Measurements from ENCODE around the gene ZNF436.
A peak's percentile ranks its signal among the peaks of the same experiment; 100 is the strongest.

The ZNF436 gene

DNA sequence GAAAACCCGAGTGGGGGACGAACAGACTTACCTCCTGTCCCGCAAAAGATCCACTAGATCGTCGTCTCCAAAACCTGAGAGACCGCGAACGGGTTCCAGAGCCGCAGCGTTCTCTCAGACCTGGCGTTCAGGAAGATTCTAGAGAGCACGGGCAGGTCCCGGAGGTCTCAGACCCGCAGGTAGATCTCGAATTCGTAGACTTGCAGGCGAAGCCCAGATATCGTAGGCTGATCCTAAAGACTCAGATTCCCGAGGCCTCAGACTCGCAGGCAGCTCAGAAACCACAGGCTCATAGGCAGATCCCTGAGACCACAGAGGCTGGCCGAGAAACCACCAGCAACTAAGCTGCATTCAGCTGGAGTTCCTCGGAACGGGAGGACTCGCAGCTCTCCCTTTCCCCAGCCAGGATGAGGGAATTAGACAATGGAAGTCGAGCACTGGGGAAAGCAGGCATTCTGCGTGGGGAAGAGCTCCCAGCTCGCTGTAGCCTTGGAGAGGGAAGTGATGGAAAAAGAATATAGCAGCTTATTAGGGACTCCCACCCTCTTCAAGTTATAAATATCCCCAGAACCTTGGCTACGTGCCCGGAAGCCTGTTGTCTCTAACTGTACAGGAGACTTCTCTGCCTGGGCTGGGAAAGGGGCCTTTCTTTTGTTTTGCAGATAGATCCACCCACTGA is at the start of gene ZNF436:
ZNF436 (minus strand) TSS at position 502 of the 679 bp plus-strand sequence. CDS start 1,831 bp downstream, outside the sequence.
- DNase-seq: peak; percentile 78

DNA sequence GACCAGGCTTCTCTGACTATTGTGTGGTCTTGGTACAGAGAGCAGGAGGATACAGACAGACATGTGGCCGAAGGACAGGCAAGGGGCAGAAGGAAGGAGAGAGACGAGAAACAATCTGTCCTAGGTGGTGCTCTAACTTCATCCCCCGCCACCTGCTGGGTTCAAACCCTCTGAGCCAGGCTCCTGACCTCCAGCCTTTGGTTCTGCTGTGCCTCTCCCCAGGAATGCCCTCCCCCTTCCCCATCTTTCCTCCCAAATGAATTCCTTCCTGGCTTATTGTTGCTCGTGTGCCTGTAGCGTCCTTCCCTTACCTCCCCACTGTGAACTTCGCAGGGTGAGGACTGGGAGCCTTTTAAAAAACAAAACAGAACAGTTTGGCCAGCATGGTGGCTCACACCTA is 49.5 kb upstream of the ZNF436 start:
- DNase-seq: no peak

DNA sequence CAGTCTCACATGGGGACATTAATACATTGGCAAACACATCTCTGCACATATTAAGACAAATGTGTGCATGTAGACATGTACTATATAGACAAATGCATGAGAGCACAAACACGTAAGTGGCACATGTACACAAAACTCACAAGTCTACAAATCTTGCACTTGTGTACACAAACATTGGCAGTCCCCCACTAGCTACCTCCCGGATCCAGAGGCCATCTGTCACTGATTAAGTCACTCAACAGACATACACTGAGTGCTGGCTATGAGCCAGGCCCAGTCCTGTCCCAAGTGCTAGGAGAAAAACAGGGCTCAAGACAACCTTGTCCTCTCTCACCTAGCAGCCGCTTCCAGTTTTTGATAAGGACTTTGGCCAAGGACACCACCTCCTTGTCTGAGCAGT is 47.9 kb upstream of the ZNF436 start:
- DNase-seq: no peak

DNA sequence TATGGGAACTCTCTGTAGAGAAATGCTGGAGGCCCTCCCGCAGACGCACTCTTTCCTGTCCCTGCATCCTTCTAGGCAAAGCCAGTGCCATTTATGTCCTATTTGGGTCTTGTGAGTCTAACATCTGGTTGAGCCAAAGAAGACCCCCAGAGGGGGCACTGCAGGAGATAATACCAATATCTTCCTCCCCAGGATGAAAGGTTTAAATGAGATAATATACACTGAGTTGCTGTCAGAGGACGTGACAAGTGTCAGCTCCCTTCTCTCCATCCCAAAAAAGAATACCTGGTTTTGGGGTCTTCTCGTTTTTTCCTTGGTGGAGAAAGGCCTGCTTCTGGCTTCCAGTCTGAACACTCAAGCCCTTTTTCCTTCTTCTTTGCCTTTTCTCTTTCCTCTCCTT is 47.3 kb upstream of the ZNF436 start:
- DNase-seq: no peak

- no peak for DNase-seq
Measured at GRCh38 chr1:23408797-23409290, 39.2 kb upstream of the ZNF436 start.

- DNase-seq: no peak
Measured at GRCh38 chr1:23407016-23407630, 37.5 kb upstream of the ZNF436 start.

DNA sequence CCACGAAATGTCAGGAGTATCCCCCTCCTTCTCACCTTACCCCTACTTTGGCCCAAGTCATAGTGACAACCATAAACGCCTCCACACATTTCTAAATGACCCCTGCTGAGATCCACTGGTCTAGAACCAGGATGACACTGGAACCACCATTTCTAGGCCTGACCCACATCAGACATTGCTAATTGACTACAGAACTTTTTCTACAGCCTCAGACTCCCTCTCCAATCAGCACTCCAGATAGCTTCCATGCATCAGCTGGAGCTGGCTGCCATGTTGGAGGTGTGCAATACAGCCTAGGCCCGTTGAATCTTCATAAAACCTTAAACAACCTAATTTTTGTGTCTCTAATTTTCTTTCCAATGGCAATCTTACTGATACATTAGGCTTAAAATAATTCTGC is 36.3 kb upstream of the ZNF436 start:
- no peak for DNase-seq

GRCh38 chr1:23403735-23404486 is 34.3 kb upstream of the ZNF436 start:
- peak; percentile 87 for DNase-seq

DNA sequence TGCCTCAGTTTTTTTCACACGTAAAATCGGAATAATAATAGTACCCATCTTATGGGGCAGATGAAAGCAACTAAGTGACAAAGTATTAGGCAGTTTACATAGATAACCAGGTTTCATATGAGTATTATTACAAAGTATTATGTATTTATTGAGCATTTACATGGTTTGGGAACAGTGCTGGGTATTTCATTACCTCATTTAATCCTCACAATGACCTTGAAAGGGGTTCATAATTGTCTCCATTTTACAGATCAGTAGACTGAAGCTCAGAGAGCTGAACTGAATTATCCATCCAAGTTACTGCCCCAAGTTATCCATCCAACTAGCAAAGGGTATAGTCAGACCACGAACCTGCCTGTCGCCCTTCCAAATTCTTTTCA is 33.7 kb upstream of the ZNF436 start:
- DNase-seq: no peak

GRCh38 chr1:23403038-23403336 is 33.4 kb upstream of the ZNF436 start:
- DNase-seq: no peak

DNA sequence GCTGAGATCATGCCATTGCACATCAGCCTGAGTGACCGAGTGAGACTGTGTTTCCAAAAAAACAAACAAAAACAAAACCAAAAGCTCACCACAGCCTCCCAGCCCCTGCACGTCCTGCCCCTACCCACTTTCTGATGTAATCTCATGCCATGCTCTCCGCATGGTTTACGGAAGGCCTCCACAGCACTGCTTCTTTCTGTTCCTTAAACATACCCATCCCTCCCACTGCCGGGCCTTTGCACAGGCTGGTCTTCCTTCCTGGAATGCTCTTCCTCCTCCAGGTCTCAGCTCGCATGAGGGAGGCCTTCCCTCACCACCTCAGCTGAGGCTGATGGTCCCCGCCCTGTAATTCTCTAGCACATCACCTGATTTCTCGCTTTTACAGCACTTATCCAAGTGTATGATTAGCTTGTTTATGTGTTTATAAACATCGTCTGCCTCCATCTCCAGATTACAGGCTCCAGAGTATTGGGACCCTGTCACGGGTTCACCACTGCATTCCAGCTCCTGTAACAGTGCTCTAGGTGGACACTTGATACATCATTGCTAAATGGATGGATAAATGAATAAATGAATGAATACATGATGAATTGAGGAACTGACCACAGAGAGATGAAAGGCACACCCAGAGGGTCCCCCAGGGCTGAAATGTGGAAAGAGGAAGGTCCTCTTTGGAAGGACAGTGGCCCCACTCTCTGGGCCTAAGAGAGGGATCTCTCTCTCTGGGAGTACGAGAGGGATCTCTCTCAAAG is 32.8 kb upstream of the ZNF436 start:
- no peak for DNase-seq

DNA sequence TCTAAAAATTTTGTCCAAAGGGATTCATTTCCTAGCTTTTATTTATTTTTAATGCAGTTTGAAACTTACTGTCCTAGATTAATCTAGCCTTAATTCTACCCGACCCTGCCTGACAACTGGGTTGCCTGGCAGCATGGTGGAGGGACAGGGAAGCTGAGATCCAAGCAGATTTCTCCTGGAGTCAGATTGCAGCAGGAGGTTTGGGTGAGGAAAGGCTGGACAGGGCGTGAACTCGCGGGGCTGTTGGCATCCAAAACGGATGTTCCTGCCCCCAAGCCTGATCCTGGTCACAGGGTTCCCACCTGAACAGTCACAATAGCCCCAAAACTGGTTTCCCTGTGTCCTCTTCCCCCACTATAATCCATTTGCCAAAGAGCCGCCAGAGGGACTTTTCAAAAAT is 31.7 kb upstream of the ZNF436 start:
- DNase-seq: no peak

GRCh38 chr1:23400324-23401114 is 30.9 kb upstream of the ZNF436 start:
- no peak for DNase-seq

- no peak for DNase-seq
Measured at GRCh38 chr1:23399229-23399628, 29.6 kb upstream of the ZNF436 start.

DNA sequence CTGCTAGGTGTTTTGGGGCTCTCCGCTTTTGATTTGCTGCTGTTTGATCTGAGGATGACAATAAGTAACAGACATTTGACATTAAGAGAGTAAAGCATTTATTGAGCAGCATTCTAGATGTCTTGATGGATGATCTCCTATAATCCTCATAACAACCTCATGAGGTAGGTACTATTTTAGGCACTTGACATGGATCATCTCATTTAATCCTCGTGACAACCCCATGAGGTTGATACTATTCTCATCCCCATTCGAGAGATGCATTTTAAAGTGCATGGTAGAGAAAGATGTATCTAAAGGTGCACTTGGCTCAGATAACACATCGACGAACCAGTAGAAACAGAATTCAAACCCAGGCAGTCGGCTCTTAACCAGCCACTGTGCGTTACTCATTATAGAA is 28.3 kb upstream of the ZNF436 start:
- no peak for DNase-seq

- DNase-seq: no peak
Measured at GRCh38 chr1:23396380-23396779, 26.7 kb upstream of the ZNF436 start.

DNA sequence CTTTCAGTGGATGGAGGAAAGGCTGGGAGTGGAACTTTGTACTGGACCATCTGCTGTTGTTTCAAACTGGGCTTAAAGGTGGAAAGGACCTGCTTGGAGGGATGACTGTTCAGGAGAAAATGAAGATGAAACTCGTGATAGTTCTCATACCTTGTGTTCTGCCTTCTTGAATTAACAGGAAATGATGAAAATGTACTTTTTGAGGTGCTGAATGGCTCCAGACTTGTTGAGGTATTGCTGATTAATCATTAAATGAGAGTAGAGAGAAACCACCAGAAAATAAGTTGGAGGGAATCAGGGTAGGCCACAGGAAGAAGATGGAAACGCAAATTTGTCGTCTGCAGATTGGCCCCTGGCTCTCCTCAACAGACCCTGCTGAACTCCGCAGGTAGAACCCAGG is 26.2 kb upstream of the ZNF436 start:
- DNase-seq: no peak

- DNase-seq: no peak
Measured at GRCh38 chr1:23395154-23395724, 25.6 kb upstream of the ZNF436 start.

DNA sequence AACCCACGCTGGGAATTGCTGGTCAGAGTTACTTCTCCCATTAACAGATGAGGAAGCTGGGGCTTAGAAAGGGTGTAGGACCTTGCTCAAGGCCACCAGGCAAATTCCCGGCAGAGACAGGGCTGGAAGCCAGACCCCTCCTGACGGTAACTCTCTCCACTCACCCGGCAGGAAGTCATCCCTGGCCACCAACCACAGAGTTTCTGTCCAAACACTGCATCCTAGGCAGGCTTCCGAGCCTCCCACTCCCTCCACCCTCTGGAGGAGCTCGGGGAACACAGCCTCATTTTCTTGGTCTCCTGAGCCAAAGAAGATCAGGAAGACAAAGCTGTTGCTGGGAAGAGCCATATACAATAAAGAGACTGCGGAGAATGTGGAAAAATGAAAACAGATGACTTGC is 25.0 kb upstream of the ZNF436 start:
- no peak for DNase-seq

GRCh38 chr1:23394181-23394580 is 24.5 kb upstream of the ZNF436 start:
- no peak for DNase-seq

DNA sequence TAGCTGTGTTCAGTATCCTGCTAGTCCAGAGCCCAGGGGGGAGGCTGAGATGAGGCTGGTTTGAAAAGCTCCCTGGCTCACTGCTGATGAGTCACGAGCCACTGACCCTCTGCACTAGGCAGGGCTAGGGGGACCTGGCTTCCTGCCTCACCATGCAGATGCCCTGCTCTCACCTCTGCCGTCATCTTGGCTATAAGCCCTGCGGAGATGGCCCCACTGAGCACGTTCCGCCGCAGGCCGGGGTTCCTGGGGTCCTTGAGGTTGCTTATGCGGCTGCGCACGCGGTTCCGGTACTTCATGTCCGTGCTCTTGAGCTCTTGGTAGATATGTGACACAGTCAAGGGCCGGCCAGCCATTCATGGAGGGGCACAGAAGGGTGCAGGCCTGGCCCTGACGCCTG is 24.1 kb upstream of the ZNF436 start:
- no peak for DNase-seq

DNA sequence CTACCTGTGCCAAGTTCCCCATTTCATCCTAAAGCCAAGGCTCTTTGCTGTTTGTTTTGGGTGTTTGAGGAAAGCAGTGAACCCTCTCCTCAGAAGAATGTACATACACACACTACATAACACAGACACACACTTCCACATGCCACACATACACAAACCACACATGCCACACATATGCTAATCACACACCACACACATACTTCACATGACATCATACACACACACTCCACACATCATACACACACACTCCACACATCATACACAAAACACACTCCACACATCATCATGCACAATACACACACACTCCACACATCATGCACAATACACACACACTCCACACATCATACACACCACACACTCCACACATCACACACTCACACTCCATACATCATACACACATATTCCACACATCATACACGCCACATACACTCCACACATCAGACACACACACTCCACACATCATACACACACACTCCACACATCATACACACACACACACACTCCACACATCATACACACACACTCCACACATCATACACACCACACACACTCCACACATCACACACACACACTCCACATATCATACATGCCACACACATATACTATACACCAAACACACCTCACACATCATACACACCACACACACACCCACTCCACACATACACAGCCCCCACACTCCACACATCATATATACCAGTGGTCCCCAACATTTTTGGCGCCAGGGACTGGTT is 22.7 kb upstream of the ZNF436 start:
- no peak for DNase-seq

Data from NCI-H146 (cell line).